HTR-8/SVneo (cell line): ENCODE results near the gene ZSWIM6.
A peak's percentile ranks its signal among the peaks of the same experiment; 100 is the strongest.

Experiments
- DNase-seq: peaks from one replicate; pipeline ENCODE4 v3.0.0; 2011; ENCODE audit warnings: low spot score, mixed read lengths; ENCODE audit not compliant: insufficient read length
- FAIRE-seq: peaks from 2 replicates; lab custom pipeline; 2011; peaks lifted over from hg19 to GRCh38; lab: Jason Lieb, UNC

Gene ZSWIM6

GRCh38 chr5:61425918-61426317 is 93.9 kb downstream of the ZSWIM6 start:
- FAIRE-seq (no peak), DNase-seq (no peak)

DNA sequence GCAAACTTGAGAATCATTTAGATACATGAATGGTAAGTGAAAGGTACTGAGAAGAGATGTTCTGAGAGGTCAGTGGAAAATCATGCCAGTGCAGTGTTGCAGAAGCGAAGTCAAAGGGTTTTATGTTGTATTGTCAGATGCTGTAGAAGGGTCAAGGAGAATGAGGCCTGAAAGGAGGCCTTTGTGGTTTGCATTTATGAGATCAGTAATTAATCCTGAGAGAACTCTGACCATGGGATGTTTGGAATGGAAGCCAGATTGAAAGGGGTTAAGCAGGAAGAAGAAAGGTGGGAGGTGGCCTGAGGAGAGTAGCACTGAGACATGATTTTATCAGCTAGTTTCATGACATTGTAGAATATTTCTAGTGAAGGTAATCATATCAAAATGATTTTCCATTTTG is 97.8 kb downstream of the ZSWIM6 start:
- DNase-seq, result no peak
- FAIRE-seq, result no peak

DNA sequence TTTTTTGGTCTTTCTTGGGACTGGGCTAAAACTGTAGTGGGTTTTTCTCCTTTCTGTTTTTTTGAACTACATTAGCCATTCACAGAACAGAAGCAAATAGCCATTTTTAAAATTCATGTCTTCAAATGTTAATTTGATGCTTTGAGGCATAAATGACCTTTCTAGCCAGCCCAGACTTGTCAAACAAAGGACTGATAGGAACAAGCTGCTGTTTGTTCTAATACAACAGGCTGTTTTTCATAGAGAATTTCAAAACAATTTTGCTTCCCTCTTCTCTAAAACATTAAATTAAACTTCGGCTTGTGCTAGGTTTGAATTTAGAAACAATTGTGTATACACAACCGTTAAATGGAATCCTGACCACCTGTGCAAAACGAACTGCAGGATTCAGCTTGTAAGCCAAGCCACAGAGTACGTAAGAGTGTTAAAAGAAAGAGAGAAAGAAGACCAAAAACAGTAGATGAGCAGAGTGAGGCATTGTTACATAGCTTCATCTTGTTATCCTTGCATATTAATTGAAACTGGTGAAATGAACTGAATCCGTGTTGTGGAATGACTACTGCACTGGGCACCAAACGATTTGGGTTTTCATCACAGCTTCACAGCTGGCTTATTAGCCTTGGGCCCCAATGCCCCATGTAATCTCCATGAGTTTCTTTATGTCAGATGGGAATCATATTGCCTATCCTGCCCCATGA is 100.0 kb downstream of the ZSWIM6 start:
- no peak for DNase-seq
- no peak for FAIRE-seq

GRCh38 chr5:61435368-61435767 is 103.3 kb downstream of the ZSWIM6 start:
- no peak for FAIRE-seq
- DNase-seq, result no peak

DNA sequence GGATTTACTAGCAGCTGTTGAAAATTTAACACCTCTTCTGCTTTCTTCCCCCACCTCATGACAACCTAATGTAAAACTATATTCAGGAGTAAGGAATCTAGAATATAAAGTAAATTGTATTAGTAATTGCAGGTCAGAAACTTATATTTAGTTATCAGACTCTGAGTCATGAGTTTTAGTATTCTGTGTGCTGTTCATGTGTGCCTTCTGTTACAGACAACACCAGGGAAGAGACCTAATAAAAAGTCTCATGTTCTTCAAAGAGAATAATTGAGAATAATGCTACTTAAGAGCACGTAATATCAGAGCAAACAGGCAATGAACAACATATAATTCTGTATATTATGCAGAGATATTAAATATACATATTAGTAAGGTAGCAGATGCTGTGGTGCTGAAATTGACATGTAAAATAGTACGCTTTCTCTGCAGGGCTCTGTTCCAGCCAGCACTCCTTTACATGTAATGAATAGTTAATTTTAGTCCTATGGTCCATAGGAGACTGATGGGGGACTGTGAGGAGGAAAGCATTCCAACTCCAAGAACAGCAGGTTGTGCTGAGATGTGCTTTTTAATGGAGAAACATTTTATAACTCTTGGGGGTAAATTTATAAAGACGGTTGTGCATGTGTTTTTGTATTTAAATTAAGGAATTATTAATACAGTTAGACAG is 106.4 kb downstream of the ZSWIM6 start:
- FAIRE-seq (no peak), DNase-seq (no peak)

- FAIRE-seq (no peak), DNase-seq (no peak)
These were observed 108.0 kb downstream of the ZSWIM6 start for GRCh38 chr5:61440086-61440485.

GRCh38 chr5:61440596-61440995 is 108.5 kb downstream of the ZSWIM6 start:
- FAIRE-seq (no peak), DNase-seq (no peak)

GRCh38 chr5:61441742-61442141 is 109.7 kb downstream of the ZSWIM6 start:
- no peak for FAIRE-seq
- DNase-seq, result no peak

DNA sequence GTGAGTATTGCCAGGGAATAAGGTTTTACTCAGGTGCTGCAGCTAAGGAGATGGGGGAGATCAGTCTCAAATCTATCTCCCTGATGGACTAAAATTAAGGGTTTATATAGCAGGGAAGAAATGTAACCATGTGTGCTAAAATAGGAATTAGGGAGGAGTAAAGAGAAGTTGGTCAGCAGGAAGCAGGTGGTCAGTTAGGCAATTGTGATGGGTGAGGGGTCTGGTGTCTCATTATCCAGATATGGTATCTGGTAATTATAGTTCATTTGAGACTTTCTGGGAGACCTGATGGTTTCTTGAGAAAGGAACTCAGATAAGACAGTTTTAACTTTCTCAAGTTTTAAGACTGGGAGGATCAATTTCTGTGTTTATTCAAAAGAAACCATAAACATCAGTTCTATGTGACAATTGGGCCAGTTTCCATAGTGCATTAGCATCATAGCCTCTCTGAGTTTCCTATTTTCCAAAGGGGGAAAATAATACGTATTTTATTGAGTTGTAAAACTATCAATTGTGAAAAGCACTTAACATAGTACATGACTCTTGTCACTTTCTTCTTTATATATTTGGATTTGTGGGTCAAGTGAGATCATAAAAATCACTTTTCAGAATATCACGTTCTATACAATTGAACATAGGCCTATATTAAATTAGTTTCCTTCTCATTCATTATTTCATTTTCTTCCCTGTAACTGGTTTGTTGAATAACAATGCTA is 115.9 kb downstream of the ZSWIM6 start:
- DNase-seq (no peak), FAIRE-seq (no peak)

GRCh38 chr5:61449804-61450492 is 117.9 kb downstream of the ZSWIM6 start:
- DNase-seq (peak; percentile 49), FAIRE-seq (peak; percentile 42)

DNA sequence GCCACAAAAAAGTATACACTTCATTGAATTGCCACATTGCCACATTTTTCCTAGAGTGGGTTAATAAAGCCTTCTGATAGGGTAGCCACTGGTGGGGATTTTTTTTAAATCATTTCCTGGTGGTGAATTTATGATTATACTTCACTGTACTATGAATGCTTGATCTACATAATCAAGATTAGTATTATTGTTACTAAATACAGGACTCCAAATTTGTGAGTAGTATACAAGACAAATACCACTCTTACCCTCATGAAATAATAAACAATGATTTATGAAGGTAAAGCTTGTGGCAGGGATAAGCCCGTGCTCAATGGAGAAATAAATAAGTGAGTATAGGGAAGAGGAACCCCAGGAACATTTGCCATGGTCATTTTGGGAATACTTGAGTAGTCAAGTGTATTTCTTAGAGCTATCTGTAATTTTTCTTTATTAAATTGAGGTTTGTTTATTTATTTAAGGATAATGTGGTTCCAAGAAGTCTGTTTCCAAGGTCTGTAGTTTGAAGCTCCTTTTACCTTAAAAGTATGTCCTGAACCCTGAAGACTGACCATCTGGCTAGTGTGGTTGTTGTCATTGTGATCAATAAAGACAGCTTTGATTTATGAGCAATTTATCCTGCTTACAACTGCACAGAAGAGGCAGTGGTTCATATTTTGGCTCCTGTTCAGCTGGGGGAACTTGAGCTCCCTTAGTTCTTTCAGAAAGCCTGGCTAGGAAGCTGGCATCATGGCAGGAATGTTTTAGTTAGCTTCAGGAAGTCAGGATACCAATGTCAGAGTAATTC is 118.6 kb downstream of the ZSWIM6 start:
- FAIRE-seq (peak; percentile 40), DNase-seq (peak; percentile 51)

DNA sequence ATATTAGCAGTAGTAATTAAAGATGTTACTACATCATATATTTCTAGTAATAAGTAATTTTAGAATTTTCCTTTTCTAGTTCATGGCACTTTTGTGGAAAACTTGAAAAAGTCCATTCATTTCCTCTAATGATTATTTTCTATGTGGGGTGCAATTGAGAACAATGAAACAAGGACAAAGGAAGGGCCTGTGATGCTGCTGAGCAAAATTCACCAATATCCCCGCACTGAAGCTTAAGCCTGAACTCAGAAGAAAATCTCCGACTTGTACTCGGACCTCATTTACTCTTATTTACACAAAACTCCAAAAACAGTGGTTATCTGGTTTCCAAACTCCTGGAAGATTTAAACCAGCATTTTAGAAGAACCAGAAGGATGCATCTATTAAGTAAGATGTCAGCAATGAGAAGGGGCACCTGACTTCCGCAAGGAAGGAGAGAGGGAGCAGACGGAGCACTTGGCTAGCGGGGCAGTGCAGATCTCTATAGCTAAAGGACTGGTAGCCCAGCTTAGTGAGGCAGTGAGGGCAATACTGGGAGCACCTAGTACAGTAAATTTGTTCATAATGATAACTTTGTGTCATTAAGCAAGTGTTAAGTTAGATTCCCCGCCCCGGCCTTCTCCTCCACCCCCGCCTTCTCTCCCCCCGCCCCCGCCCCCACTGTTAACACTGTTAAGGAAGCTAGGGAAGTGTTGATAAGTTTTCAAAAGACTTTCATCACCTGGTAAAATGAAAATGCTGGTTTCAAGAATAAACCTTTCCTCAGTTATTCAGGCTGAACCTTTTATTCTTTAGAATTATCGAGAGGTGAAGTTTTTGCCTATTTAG is 123.3 kb downstream of the ZSWIM6 start:
- DNase-seq, result no peak
- FAIRE-seq, result no peak

GRCh38 chr5:61460471-61460870 is 128.4 kb downstream of the ZSWIM6 start:
- no peak for FAIRE-seq

GRCh38 chr5:61461417-61461816 is 129.4 kb downstream of the ZSWIM6 start:
- no peak for FAIRE-seq
- DNase-seq, result no peak

More at GRCh38 chr5:61460471-61460870, 128.4 kb downstream of the ZSWIM6 start:
- DNase-seq, result no peak

- no peak for DNase-seq
- FAIRE-seq, result no peak
These were observed 129.9 kb downstream of the ZSWIM6 start for GRCh38 chr5:61461926-61462325.

GRCh38 chr5:61463596-61463995 is 131.5 kb downstream of the ZSWIM6 start:
- DNase-seq (no peak), FAIRE-seq (no peak)

DNA sequence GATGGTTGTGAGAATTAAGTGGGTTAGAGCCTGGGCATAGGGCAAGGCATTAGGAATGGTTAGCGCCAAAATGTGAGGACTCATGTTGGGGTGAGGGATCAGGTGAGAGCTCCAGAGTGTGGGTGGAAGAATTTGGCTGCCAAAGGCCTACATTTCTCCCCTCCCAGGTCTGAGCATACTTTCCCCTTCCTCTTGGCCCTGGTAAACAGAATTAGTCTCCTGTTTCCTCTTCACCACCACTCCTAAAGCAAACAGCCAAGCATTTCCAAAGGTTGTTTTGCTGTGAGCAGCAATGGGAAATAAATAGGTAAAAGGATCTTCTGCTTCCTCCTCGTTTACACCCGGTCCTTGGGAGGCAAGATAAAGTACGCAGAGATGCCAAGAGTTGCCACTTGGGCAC is 132.5 kb downstream of the ZSWIM6 start:
- no peak for DNase-seq
- no peak for FAIRE-seq

DNA sequence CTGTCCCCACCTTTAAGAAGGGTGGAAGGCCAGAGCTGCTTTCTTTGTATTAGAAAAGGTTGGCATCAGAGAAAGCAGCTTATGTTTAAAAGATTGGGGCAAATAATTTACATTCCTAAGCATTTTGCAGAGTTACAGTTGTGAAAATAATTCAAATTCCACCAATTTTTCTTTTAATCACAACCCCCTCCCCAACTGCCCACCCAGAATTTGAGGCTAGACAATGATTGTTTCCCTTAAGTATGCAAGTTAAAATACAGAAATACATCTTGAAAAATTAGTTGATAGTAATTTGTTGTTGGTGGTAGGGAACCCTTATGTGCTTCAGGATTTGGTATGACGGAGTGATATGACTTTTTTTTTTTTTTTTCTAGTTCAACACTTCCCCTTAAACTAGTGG is 133.0 kb downstream of the ZSWIM6 start:
- no peak for FAIRE-seq
- no peak for DNase-seq

DNA sequence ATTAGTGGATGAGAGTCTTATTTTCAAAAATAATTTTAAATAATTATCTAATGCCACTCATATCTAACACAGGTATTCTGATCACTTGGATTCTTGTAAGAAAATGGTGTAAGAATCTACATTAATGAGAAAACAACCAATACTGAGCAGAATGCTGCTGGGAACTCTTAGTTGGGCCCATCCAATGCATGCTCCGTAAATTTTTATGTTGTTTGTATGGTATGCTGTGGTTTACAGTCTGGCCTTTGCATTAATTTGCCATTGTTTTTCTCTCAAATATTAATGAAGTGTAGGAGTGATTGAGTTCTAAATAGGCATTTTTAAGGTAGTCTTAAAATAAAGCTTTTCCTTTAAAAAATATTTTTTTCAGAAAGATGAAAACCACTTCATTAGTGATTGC is 133.4 kb downstream of the ZSWIM6 start:
- FAIRE-seq (no peak), DNase-seq (no peak)
